Measurements from ENCODE around the gene TP53AIP1.

Gene TP53AIP1

GRCh38 chr11:128956401-128957201 is 13.9 kb upstream of the TP53AIP1 start:
- TF ChIP-seq, protein P1, sequence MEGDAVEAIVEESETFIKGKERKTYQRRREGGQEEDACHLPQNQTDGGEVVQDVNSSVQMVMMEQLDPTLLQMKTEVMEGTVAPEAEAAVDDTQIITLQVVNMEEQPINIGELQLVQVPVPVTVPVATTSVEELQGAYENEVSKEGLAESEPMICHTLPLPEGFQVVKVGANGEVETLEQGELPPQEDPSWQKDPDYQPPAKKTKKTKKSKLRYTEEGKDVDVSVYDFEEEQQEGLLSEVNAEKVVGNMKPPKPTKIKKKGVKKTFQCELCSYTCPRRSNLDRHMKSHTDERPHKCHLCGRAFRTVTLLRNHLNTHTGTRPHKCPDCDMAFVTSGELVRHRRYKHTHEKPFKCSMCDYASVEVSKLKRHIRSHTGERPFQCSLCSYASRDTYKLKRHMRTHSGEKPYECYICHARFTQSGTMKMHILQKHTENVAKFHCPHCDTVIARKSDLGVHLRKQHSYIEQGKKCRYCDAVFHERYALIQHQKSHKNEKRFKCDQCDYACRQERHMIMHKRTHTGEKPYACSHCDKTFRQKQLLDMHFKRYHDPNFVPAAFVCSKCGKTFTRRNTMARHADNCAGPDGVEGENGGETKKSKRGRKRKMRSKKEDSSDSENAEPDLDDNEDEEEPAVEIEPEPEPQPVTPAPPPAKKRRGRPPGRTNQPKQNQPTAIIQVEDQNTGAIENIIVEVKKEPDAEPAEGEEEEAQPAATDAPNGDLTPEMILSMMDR (conservative IDR thresholded peaks at IDR 0.05) = peak; percentile 87
- TF ChIP-seq ZFX (IDR thresholded peaks at IDR 0.05) = no peak

GRCh38 chr11:128955636-128956035 is 13.0 kb upstream of the TP53AIP1 start:
- TF ChIP-seq, protein P1 (conservative IDR thresholded peaks at IDR 0.05) = no peak
- no peak for TF ChIP-seq ZFX (IDR thresholded peaks at IDR 0.05)
- no peak overlapping the region for H3K27ac ChIP-seq

More at GRCh38 chr11:128956401-128957201, 13.9 kb upstream of the TP53AIP1 start:
- H3K27ac ChIP-seq = no peak overlapping the region

- TF ChIP-seq, protein P1 (conservative IDR thresholded peaks at IDR 0.05) = no peak
- no peak for TF ChIP-seq ZFX (IDR thresholded peaks at IDR 0.05)
- H3K27ac ChIP-seq = no peak overlapping the region
These were observed 10.5 kb upstream of the TP53AIP1 start for GRCh38 chr11:128953151-128953550.

- no peak for TF ChIP-seq ZFX (IDR thresholded peaks at IDR 0.05)
- TF ChIP-seq, protein P1 (conservative IDR thresholded peaks at IDR 0.05) = no peak
- no peak overlapping the region for H3K27ac ChIP-seq
These were observed 7.3 kb upstream of the TP53AIP1 start for GRCh38 chr11:128949791-128950454.

DNA sequence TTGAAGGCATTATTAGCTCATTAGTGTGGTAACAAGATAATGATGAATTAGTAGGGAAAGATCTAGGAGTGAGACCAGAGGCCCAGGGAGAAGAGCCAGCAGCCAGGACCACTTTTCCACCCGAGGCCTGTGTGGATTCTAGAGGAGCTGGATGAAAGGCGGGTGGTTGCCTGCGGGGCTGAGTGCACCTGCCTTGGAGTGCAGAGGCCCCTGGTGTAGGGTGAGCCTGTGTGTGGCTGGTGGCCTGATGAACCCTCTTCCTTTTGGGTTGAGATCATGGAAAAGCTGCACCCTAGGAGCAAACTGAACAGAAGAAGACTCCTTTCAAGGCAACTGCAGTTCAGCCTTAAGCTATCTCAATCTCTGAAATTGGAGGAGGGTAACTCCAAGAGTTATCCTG is 5.9 kb upstream of the TP53AIP1 start:
- TF ChIP-seq ZFX (IDR thresholded peaks at IDR 0.05) = no peak
- TF ChIP-seq, protein P1 (conservative IDR thresholded peaks at IDR 0.05) = no peak
- no peak overlapping the region for H3K27ac ChIP-seq

- no peak overlapping the region for H3K27ac ChIP-seq
- TF ChIP-seq ZFX (IDR thresholded peaks at IDR 0.05) = no peak
- TF ChIP-seq, protein P1 (conservative IDR thresholded peaks at IDR 0.05) = no peak
These were observed 5.1 kb upstream of the TP53AIP1 start for GRCh38 chr11:128947773-128948172.

- TF ChIP-seq ZFX (IDR thresholded peaks at IDR 0.05) = no peak
- TF ChIP-seq, protein P1 (conservative IDR thresholded peaks at IDR 0.05) = no peak
- H3K27ac ChIP-seq = no peak overlapping the region
These were observed 4.0 kb upstream of the TP53AIP1 start for GRCh38 chr11:128946648-128947047.
